Measurements from ENCODE around the gene TXNDC16. TPM values are rescaled to one million over a fixed set of nuclear protein-coding genes. Genes with fewer than 3 reads are reported as not detected.
"Not testable (repeated sequence)": the region's sequence is repeated elsewhere in the genome, so short reads cannot be mapped to it uniquely, and the experiment has no call there.

The TXNDC16 gene
- total RNA-seq, 4 donors from 2014 or later, result 7.7 to 14.2 (median 8.0) TPM

DNA sequence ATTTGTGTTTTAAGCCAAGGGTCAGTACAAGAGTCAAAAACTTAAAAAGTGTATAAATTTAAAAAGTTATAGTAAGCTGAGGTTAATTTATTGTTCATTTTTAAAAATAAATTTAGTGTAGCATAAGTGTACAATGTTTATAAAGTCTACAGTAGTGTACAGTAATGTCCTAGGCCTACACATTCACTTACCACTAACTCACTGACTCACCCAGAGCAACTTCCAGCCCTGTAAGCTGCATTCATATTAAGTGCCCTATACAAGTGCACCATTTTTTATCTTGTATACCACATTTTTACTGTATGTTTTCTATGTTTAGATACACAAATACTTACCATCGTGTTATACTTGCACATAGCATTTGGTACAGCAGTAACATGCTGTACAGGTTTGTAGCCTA lies 38.0 kb upstream of the TXNDC16 start:
- WGBS, result 91% methylated on average over 1 of the region's 1 CpG

DNA sequence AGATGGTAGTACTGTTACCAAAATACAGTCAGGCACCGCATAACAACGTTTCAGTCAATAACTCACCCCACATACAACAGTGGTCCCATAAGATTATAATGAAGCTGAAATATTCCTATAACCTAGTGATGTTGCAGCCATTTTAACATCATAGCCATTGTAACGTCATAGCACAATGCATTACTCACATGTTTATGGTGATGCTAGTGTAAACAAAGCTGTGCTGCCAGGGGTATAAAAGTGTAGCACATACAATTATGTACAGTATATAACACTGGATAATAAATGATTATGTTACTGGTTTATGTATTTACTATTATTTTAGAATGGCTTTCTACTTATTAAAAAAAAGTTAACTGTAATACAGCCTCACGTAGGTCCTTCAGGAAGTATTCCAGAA lies 37.3 kb upstream of the TXNDC16 start:
- H3K27ac ChIP-seq, result no peak overlapping the region
- H3K4me3 ChIP-seq, result no peak overlapping the region
- H3K9me3 ChIP-seq, result no peaks in the 10 kb centered on the region
- no peaks in the 10 kb centered on the region for H3K36me3 ChIP-seq
- WGBS, result 73% methylated on average over 4 of the region's 4 CpGs
- no peak for DNase-seq (ENCODE audit: low spot score in 2 of 2)
- H3K27me3 ChIP-seq, result no peaks in the 10 kb centered on the region
- H3K4me1 ChIP-seq, result no peaks in the 10 kb centered on the region
- TF ChIP-seq POLR2A (IDR thresholded peaks at IDR 0.05), result no peak
- no peak for TF ChIP-seq EP300 (IDR thresholded peaks at IDR 0.05)
- no peak for TF ChIP-seq POLR2AphosphoS5 (IDR thresholded peaks at IDR 0.05)
- TF ChIP-seq, protein P1, sequence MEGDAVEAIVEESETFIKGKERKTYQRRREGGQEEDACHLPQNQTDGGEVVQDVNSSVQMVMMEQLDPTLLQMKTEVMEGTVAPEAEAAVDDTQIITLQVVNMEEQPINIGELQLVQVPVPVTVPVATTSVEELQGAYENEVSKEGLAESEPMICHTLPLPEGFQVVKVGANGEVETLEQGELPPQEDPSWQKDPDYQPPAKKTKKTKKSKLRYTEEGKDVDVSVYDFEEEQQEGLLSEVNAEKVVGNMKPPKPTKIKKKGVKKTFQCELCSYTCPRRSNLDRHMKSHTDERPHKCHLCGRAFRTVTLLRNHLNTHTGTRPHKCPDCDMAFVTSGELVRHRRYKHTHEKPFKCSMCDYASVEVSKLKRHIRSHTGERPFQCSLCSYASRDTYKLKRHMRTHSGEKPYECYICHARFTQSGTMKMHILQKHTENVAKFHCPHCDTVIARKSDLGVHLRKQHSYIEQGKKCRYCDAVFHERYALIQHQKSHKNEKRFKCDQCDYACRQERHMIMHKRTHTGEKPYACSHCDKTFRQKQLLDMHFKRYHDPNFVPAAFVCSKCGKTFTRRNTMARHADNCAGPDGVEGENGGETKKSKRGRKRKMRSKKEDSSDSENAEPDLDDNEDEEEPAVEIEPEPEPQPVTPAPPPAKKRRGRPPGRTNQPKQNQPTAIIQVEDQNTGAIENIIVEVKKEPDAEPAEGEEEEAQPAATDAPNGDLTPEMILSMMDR (IDR thresholded peaks at IDR 0.05), result no peak

More for the DNA sequence above, 38.0 kb upstream of the TXNDC16 start:
- no peak overlapping the region for H3K27ac ChIP-seq
- H3K4me3 ChIP-seq, result no peak overlapping the region
- no peaks in the 10 kb centered on the region for H3K4me1 ChIP-seq
- no peaks in the 10 kb centered on the region for H3K36me3 ChIP-seq
- H3K9me3 ChIP-seq, result no peaks in the 10 kb centered on the region
- DNase-seq (ENCODE audit: low spot score in 2 of 2), result no peak
- TF ChIP-seq, protein P1 (IDR thresholded peaks at IDR 0.05), result no peak
- TF ChIP-seq EP300 (IDR thresholded peaks at IDR 0.05) (no peak), POLR2A (IDR thresholded peaks at IDR 0.05) (no peak), POLR2AphosphoS5 (IDR thresholded peaks at IDR 0.05) (no peak)
- no peaks in the 10 kb centered on the region for H3K27me3 ChIP-seq

DNA sequence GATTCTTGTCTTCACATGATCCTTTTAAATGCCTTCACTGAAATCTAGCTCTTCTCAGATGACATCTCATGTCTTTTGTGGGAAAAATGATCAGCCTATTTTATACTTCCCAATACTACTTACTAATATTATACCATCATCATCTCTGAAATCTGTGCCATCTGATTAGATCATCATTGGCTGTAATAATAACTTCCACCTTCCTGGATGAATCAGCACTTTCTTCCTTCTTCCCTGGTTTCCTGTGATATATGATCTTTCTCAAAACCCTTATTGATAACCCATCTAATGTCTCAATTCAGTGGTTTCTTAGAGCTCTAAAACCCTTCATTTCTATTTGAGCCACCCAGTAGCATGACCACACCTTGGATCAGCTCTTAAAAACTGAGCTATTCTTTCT lies 31.2 kb upstream of the TXNDC16 start:
- Histone ChIP-seq H3K9me3 (no peaks in the 10 kb centered on the region), H3K27me3 (no peaks in the 10 kb centered on the region), H3K36me3 (no peaks in the 10 kb centered on the region), H3K27ac (no peak overlapping the region), H3K4me1 (no peaks in the 10 kb centered on the region), H3K4me3 (no peak overlapping the region)
- TF ChIP-seq POLR2A (IDR thresholded peaks at IDR 0.05) (no peak), POLR2AphosphoS5 (IDR thresholded peaks at IDR 0.05) (no peak), EP300 (IDR thresholded peaks at IDR 0.05) (no peak)
- TF ChIP-seq, protein P1 (IDR thresholded peaks at IDR 0.05), result no peak
- no peak for DNase-seq (ENCODE audit: low spot score in 2 of 2)

DNA sequence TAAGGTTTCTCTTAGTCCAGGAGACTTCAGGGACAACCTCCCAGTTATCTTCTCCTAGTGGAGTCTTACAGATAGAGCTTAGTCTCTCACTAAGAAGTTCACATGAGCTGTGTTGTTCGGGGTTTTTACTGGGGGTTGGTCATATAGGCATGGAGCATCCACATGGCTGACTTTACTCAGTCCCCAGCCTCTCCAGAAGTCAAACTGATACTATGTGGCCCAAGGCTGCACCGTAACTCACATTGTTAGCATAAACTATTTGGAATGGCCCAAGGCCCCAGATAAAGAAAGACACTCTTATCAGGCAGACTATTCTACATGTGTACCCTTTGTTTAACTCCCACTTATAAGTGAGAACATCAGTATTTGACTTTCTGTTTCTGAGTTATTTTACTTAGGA lies 23.6 kb upstream of the TXNDC16 start:
- TF ChIP-seq, protein P1 (IDR thresholded peaks at IDR 0.05), result no peak
- no peak for TF ChIP-seq POLR2A (IDR thresholded peaks at IDR 0.05)
- TF ChIP-seq POLR2AphosphoS5 (IDR thresholded peaks at IDR 0.05), result no peak
- TF ChIP-seq EP300 (IDR thresholded peaks at IDR 0.05), result no peak
- Histone ChIP-seq H3K27me3 (no peaks in the 10 kb centered on the region), H3K27ac (no peak overlapping the region), H3K9me3 (peaks cover 18% of the 10 kb centered on the region), H3K36me3 (no peaks in the 10 kb centered on the region), H3K4me3 (no peak overlapping the region), H3K4me1 (no peaks in the 10 kb centered on the region)
- DNase-seq (ENCODE audit: low spot score in 2 of 2), result no peak
- WGBS, result 86% methylated on average over 2 of the region's 2 CpGs

DNA sequence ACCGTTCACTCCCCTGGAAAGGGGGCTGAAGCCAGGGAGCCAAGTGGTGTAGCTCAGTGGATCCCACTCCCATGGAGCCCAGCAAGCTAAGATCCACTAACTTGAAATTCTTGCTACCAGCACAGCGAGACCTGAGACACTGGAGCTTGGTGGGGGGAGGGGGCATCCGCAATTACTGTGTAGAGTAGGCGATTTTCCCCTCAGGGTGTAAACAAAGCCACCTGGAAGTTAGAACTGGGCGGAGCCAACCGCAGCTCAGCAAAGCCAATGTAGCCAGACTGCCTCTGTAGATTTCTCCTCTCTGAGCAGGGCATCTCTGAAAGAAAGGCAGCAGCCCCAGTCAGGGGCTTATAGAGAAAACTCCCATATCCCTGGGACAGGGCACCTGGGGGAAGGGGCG lies 16.1 kb upstream of the TXNDC16 start:
- not testable (repeated sequence) for H3K27me3 ChIP-seq; H3K4me3 ChIP-seq; H3K27ac ChIP-seq; DNase-seq (ENCODE audit: low spot score in 2 of 2); H3K4me1 ChIP-seq; H3K36me3 ChIP-seq
- 77% methylated on average over 7 of the region's 7 CpGs for WGBS
- H3K9me3 ChIP-seq, result peaks cover 21% of the 10 kb centered on the region

DNA sequence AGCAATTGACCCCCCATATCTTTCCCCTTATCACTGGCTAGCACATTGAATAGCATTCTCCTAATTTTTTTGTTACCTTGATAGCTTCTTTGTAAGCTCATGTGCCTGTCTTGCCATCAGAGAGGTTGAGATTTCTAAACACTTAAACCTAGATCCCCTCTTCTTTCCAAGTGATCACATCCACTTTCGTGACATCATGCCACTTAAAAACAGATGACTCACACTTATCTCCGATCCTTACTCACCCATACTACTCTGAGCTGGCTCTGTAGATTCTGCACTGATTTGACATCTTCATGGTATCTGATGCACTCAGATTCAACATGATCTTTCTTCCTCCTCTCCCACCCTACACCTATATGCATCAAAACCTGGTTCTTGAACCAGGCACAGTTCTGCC lies 10.8 kb upstream of the TXNDC16 start:
- DNase-seq (ENCODE audit: low spot score in 2 of 2), result no peak
- 58% methylated on average over 2 of the region's 2 CpGs for WGBS
- Histone ChIP-seq H3K9me3 (peaks cover 4% of the 10 kb centered on the region), H3K4me1 (no peaks in the 10 kb centered on the region), H3K4me3 (no peak overlapping the region), H3K27ac (no peak overlapping the region), H3K27me3 (no peaks in the 10 kb centered on the region), H3K36me3 (no peaks in the 10 kb centered on the region)
- TF ChIP-seq, protein P1 (IDR thresholded peaks at IDR 0.05), result no peak
- no peak for TF ChIP-seq EP300 (IDR thresholded peaks at IDR 0.05)
- no peak for TF ChIP-seq POLR2A (IDR thresholded peaks at IDR 0.05)
- no peak for TF ChIP-seq POLR2AphosphoS5 (IDR thresholded peaks at IDR 0.05)
